Lung (tissue), 12 donors: ENCODE data around the gene DCAF15. TPM values are rescaled to one million over a fixed set of nuclear protein-coding genes. Genes with fewer than 3 reads are reported as not detected.
"Not testable (repeated sequence)": the region's sequence is repeated elsewhere in the genome, so short reads cannot be mapped to it uniquely, and the experiment has no call there.

ENCODE experiments used
- ATAC-seq: fragments of 200-7000 bp; cut with Tn5 transposase; one replicate; pipeline ENCODE4 v1.9.1; 2020; ENCODE audit warnings: moderate number of reproducible peaks; ENCODE audit not compliant: insufficient read depth, low FRiP score
- DNase-seq, 3 donors: peaks; one replicate each; pipeline ENCODE4 v3.0.0-alpha.2; 2013 to 2017
- H3K27ac ChIP-seq, 2 donors: one replicate each; pipeline ENCODE4 v1.5.1; 2013; ENCODE audit warnings: mild to moderate bottlenecking in 2 of 2, moderate library complexity in 2 of 2, control low read depth in 1 of 2, inconsistent platforms in 1 of 2, low read depth in 1 of 2, low read length in 1 of 2
- H3K27me3 ChIP-seq, 3 donors: one replicate each; pipeline ENCODE4 v1.5.1; 2013; ENCODE audit warnings: low read length in 2 of 3; ENCODE audit not compliant: control insufficient read depth in 3 of 3, insufficient read depth in 3 of 3
- H3K36me3 ChIP-seq, 4 donors: one replicate each; pipeline ENCODE4 v1.5.1; 2013; ENCODE audit warnings: low read length in 4 of 4, mild to moderate bottlenecking in 1 of 4, moderate library complexity in 1 of 4; ENCODE audit not compliant: control insufficient read depth in 4 of 4, insufficient read depth in 4 of 4
- H3K4me1 ChIP-seq, 5 donors: one replicate each; pipeline ENCODE4 v1.5.1; 2013; ENCODE audit warnings: low read length in 5 of 5, mild to moderate bottlenecking in 2 of 5, moderate library complexity in 1 of 5; ENCODE audit not compliant: control insufficient read depth in 5 of 5, insufficient read depth in 5 of 5
- H3K4me3 ChIP-seq: one replicate; pipeline ENCODE4 v1.5.1; 2013; ENCODE audit warnings: mild to moderate bottlenecking, control low read depth, moderate library complexity
- H3K9ac ChIP-seq, 2 donors: one replicate each; pipeline ENCODE4 v1.5.1; 2013; ENCODE audit warnings: low read length in 2 of 2, control low read depth in 1 of 2; ENCODE audit not compliant: insufficient read depth in 1 of 2
- H3K9me3 ChIP-seq, 4 donors: one replicate each; pipeline ENCODE4 v1.5.1; 2013; ENCODE audit warnings: low read length in 3 of 4, mild to moderate bottlenecking in 1 of 4, moderate library complexity in 1 of 4; ENCODE audit not compliant: control insufficient read depth in 4 of 4, insufficient read depth in 3 of 4
- WGBS, 2 donors: extraction: QIAGEN DNeasy Blood & Tissue Kit; methylation state at CpG; one replicate each; pipeline ENCODE4 v1.1.7; 2013; 5-methylcytosine and 5-hydroxymethylcytosine counted together
- polyA plus RNA-seq, 2 donors: library from polyadenylated mRNA; stranded (reverse); fragments of 200-250 nt; gene quantifications; one replicate each; pipeline ENCODE4 v1.2.1, GENCODE V29; 2013
- total RNA-seq, 2 donors: library from RNA; depleted of rRNA in 1 of 2; stranded (reverse); fragments of >200 nt in 1 of 2; gene quantifications; one replicate each; pipeline ENCODE4 v1.2.1, GENCODE V29; 2014 to 2021
- TF ChIP-seq, protein P1 (sequence below): IDR thresholded peaks from 2 replicates; pipeline ENCODE4 v1.5.1; 2012; ENCODE audit warnings: mild to moderate bottlenecking; ENCODE audit errors: control extremely low read depth, extremely low read depth
- donor health status: control.
- donor health status: control.
- donor health status: Bipolar disorder and iron deficiency.
- donor health status: healthy.
- donor health status: DM: yes; HTN: yes; CAD: no.

The DCAF15 gene
- total and polyA plus RNA-seq, 4 donors, result 13.8 to 56.1 (median 33.4) TPM

DNA sequence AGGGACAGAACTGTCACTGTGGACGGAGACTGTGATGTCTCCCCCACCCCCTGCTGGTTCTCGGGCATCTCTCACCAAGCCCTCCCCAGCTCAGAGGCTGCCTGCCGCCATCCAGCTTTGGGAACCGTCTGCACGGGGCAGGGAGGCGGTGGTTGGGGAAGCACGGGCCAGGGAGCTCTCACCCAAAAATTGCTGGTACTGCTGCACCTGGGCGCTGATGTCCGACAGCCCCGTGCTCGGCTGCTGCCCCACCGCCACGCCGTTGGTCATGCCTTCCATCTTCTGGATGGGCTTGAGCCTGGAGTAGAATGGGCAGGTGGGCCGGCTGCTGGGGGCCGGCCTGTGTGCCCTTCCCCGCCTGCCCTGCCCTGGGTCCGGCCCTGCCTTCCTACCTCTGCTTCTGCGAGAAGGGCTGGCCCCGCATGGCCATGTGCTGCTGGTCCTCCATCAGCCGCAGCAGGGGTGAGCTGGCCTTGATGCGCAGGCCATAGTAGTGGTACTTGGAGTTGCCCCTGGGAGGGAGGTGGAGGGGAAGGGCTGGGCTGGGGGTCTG lies 16.1 kb downstream of the DCAF15 start:
- Histone ChIP-seq H3K4me1 (no peaks in the 10 kb centered on the region), H3K9ac (no peak overlapping the region), H3K27me3 (no peaks in the 10 kb centered on the region), H3K4me3 (no peak overlapping the region), H3K27ac (no peak overlapping the region), H3K9me3 (no peaks in the 10 kb centered on the region), H3K36me3 (peaks cover 6 to 62% (median 16%) of the 10 kb centered on the region in 4 donors)
- WGBS, 2 donors, result 96% methylated on average over 22 of the region's 22 CpGs
- ATAC-seq, result no peak
- TF ChIP-seq, protein P1, sequence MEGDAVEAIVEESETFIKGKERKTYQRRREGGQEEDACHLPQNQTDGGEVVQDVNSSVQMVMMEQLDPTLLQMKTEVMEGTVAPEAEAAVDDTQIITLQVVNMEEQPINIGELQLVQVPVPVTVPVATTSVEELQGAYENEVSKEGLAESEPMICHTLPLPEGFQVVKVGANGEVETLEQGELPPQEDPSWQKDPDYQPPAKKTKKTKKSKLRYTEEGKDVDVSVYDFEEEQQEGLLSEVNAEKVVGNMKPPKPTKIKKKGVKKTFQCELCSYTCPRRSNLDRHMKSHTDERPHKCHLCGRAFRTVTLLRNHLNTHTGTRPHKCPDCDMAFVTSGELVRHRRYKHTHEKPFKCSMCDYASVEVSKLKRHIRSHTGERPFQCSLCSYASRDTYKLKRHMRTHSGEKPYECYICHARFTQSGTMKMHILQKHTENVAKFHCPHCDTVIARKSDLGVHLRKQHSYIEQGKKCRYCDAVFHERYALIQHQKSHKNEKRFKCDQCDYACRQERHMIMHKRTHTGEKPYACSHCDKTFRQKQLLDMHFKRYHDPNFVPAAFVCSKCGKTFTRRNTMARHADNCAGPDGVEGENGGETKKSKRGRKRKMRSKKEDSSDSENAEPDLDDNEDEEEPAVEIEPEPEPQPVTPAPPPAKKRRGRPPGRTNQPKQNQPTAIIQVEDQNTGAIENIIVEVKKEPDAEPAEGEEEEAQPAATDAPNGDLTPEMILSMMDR, result no peak
- DNase-seq, result no peak

DNA sequence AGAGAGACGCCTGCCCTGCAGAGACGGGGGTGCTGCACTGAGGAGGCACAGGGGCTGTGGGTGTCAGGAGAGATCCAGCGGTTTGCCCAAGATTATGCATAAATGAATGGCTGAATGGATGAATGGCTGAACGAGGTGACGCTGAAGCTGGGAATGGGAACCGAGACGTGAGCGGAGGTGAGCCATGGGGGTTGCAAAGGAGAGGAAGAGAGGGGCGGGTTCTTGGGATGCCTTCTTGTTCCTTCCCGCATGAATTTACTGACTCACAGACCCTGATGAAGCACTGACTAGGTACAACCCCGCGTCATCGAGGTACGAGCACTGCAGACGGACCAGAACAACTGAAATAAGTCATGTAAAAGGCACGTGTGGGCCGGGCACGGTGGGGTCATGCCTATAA lies 16.7 kb downstream of the DCAF15 start:
- H3K4me3 ChIP-seq, result no peak overlapping the region
- DNase-seq, result no peak
- no peak overlapping the region for H3K27ac ChIP-seq
- no peak overlapping the region for H3K9ac ChIP-seq
- ATAC-seq, result no peak
- 92 to 95% methylated on average over 18 of the region's 18 CpGs for WGBS, 2 donors
- H3K27me3 ChIP-seq, result no peaks in the 10 kb centered on the region
- TF ChIP-seq, protein P1, result no peak
- H3K36me3 ChIP-seq, result peaks cover 6 to 57% (median 18%) of the 10 kb centered on the region in 4 donors
- no peaks in the 10 kb centered on the region for H3K4me1 ChIP-seq
- H3K9me3 ChIP-seq, result no peaks in the 10 kb centered on the region

DNA sequence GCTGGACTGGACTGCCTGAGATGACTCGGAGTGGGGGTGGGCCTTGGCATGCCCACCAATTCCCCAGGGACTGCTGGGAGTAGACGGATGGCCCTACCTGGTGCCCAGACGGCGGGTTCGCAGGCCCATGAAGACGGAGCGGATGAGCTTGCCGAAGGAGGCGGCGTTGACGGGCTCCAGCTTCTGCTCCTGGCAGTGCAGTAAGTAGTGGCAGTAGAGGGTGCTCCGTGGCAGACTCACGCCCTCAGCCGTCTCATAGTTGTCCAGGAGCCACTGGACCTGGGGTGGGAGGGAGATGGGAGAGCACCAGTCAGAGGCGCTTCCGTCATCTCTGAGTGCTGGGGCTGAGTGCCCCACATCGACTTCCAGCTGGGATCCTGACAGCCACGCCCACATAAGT lies 17.6 kb downstream of the DCAF15 start:
- TF ChIP-seq, protein P1, result no peak
- ATAC-seq (no peak), DNase-seq (no peak)
- Histone ChIP-seq H3K4me1 (no peaks in the 10 kb centered on the region), H3K36me3 (peaks cover 6 to 54% (median 21%) of the 10 kb centered on the region in 4 donors), H3K4me3 (no peak overlapping the region), H3K27me3 (no peaks in the 10 kb centered on the region), H3K9ac (no peak overlapping the region), H3K27ac (no peak overlapping the region), H3K9me3 (no peaks in the 10 kb centered on the region)
- WGBS, 2 donors, result 92 to 96% methylated on average over 16 to 18 of the region's 18 CpGs

DNA sequence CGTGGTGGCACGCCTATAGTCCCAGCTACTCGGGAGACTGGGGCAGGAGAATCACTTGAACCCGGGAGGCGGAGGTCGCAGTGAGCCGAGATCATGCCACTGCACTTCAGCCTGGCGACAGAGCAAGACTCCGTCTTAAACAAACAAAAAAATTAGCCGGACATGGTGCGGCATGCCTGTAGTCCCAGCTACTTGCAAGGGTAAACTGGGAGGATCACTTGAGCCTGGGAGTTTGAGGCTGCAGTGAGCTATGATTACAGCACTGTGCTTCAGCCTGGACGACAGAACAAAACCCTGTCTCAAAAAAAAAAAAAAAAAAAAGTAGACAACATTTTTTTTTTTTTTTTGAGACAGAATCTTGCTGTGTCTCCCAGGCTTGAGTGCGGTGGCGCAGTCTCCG lies 19.6 kb downstream of the DCAF15 start:
- not testable (repeated sequence) for H3K9me3 ChIP-seq, H3K27ac ChIP-seq, H3K9ac ChIP-seq, DNase-seq, H3K4me3 ChIP-seq, ATAC-seq, H3K4me1 ChIP-seq, H3K27me3 ChIP-seq
- peaks cover 4 to 43% (median 18%) of the 10 kb centered on the region in 4 donors for H3K36me3 ChIP-seq
- 80 to 93% methylated on average over 15 of the region's 15 CpGs for WGBS, 2 donors
